Hepatocyte (in vitro differentiated cells): ENCODE data around the gene SGTA. TPM values are rescaled to one million over a fixed set of nuclear protein-coding genes. Genes with fewer than 3 reads are reported as not detected.

Experiments used
- DNase-seq: peaks from one replicate; pipeline ENCODE4 v3.0.0-alpha.2; 2016; ENCODE audit warnings: low spot score
- H2AFZ ChIP-seq: fragments of 200-600 bp; sonication (generic); 2 replicates; pipeline ENCODE4 v1.6.0; 2016; ENCODE audit warnings: antibody characterized with exemption, mild to moderate bottlenecking
- H3K27ac ChIP-seq: fragments of 200-600 bp; sonication (generic); 2 replicates; pipeline ENCODE4 v1.5.1; 2016; ENCODE audit warnings: mild to moderate bottlenecking
- H3K27me3 ChIP-seq: fragments of 200-600 bp; sonication (generic); 2 replicates; pipeline ENCODE4 v1.6.1; 2016
- H3K36me3 ChIP-seq: fragments of 200-600 bp; sonication (generic); replicated peaks from 2 replicates; pipeline ENCODE4 v1.5.1; 2016; ENCODE audit warnings: low read depth; ENCODE audit not compliant: insufficient read depth
- H3K4me1 ChIP-seq: fragments of 200-600 bp; sonication (generic); 2 replicates; pipeline ENCODE4 v1.5.1; 2016; ENCODE audit warnings: mild to moderate bottlenecking, moderate library complexity; ENCODE audit not compliant: insufficient read depth
- H3K4me2 ChIP-seq: fragments of 200-600 bp; sonication (generic); 2 replicates; pipeline ENCODE4 v1.6.0; 2016
- H3K4me3 ChIP-seq: fragments of 200-600 bp; sonication (generic); 2 replicates; pipeline ENCODE4 v1.5.1; 2016; ENCODE audit warnings: mild to moderate bottlenecking
- H3K79me2 ChIP-seq: fragments of 200-600 bp; sonication (generic); 2 replicates; pipeline ENCODE4 v1.6.0; 2017; ENCODE audit warnings: mild to moderate bottlenecking
- H3K9me2 ChIP-seq: fragments of 200-600 bp; sonication (generic); replicated peaks from 2 replicates; pipeline ENCODE4 v1.6.0; 2017; ENCODE audit warnings: mild to moderate bottlenecking; ENCODE audit not compliant: insufficient read depth
- H3K9me3 ChIP-seq: fragments of 200-600 bp; sonication (generic); 2 replicates; pipeline ENCODE4 v1.5.1; 2016; ENCODE audit warnings: low read depth, mild to moderate bottlenecking
- H4K20me1 ChIP-seq: fragments of 200-600 bp; sonication (generic); 2 replicates; pipeline ENCODE4 v1.6.0; 2016; ENCODE audit warnings: mild to moderate bottlenecking; ENCODE audit not compliant: insufficient read depth, poor library complexity, severe bottlenecking
- EZH2 ChIP-seq: fragments of 200-600 bp; sonication (generic); IDR thresholded peaks from 2 replicates; pipeline ENCODE4 v1.6.1; 2016; ENCODE audit warnings: antibody characterized with exemption, mild to moderate bottlenecking, borderline replicate concordance
- EZH2phosphoT487 ChIP-seq: fragments of 200-600 bp; sonication (generic); IDR thresholded peaks from one replicate; pipeline ENCODE4 v1.6.1; 2018; ENCODE audit warnings: antibody characterized with exemption, mild to moderate bottlenecking, low read depth, moderate library complexity; ENCODE audit not compliant: unreplicated experiment, severe bottlenecking
- WGBS: methylation state at CpG from one replicate; pipeline ENCODE4 v1.1.6; 2016; ENCODE audit warnings: low lambda C conversion rate; ENCODE audit errors: missing lambda C conversion rate; 5-methylcytosine and 5-hydroxymethylcytosine counted together
- polyA plus RNA-seq: library from polyadenylated mRNA; unstranded; fragments of >200 nt; fragmentation: Nextera tagmentation; extraction: Ambion mirVana; gene quantifications from 2 replicates; pipeline ENCODE4 v1.2.1, GENCODE V29; 2016
- total RNA-seq: library from RNA; depleted of rRNA; stranded (reverse); fragments of >200 nt; gene quantifications from 2 replicates; pipeline ENCODE4 v1.2.3, GENCODE V29; 2014
- TF ChIP-seq, protein P1 (sequence below): fragments of 200-600 bp; sonication (generic); IDR thresholded peaks from 2 replicates; pipeline ENCODE4 v1.5.1; 2016; ENCODE audit warnings: antibody characterized with exemption, mild to moderate bottlenecking; ENCODE audit not compliant: poor library complexity

SGTA gene
- total and polyA plus RNA-seq, 2 experiments from 2014 or later: 37.4 to 62.8 TPM

DNA sequence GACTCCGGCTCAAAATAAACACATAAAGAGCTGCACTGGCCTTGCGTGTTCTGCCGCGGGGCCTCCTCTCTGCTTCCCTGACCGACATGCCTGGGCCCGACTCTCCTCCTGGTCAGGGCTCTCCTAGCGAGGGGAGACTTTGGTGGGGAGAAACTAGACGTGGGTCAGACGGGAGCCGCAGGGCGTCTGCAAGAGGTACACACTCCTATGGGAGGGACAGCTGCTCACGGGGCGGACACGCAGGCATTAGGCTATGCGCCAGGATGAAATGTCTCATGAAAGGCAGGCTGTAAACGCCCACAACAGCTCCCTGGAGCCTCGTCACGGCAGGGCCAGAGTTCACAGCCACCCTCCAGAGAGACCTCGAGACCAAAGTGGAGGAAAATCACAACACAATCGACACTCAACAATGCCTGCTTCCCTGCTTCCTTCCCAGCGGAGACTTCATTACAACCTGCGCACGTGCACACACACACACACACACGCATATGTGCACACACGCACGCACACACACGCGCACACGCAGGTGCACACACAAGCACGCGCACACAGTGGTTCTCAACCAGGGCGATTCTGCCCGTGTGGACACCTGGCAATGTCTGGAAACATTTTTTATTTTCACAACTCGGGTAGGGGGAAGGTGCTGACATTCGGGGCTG, 49.0 kb downstream of the SGTA start:
- Histone ChIP-seq H4K20me1 (no peaks in the 10 kb centered on the region), H3K9me2 (no peaks in the 10 kb centered on the region), H3K79me2 (no peaks in the 10 kb centered on the region), H3K4me1 (no peaks in the 10 kb centered on the region), H3K4me2 (no peak overlapping the region), H2AFZ (no peak overlapping the region), H3K36me3 (no peaks in the 10 kb centered on the region), H3K27me3 (no peaks in the 10 kb centered on the region), H3K9me3 (no peaks in the 10 kb centered on the region), H3K4me3 (no peak overlapping the region), H3K27ac (no peak overlapping the region)
- no peak for TF ChIP-seq EZH2
- TF ChIP-seq, protein P1, sequence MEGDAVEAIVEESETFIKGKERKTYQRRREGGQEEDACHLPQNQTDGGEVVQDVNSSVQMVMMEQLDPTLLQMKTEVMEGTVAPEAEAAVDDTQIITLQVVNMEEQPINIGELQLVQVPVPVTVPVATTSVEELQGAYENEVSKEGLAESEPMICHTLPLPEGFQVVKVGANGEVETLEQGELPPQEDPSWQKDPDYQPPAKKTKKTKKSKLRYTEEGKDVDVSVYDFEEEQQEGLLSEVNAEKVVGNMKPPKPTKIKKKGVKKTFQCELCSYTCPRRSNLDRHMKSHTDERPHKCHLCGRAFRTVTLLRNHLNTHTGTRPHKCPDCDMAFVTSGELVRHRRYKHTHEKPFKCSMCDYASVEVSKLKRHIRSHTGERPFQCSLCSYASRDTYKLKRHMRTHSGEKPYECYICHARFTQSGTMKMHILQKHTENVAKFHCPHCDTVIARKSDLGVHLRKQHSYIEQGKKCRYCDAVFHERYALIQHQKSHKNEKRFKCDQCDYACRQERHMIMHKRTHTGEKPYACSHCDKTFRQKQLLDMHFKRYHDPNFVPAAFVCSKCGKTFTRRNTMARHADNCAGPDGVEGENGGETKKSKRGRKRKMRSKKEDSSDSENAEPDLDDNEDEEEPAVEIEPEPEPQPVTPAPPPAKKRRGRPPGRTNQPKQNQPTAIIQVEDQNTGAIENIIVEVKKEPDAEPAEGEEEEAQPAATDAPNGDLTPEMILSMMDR: no peak
- TF ChIP-seq EZH2phosphoT487: no peak
- DNase-seq: no peak
- WGBS: 94% methylated on average over 35 of the region's 35 CpGs

DNA sequence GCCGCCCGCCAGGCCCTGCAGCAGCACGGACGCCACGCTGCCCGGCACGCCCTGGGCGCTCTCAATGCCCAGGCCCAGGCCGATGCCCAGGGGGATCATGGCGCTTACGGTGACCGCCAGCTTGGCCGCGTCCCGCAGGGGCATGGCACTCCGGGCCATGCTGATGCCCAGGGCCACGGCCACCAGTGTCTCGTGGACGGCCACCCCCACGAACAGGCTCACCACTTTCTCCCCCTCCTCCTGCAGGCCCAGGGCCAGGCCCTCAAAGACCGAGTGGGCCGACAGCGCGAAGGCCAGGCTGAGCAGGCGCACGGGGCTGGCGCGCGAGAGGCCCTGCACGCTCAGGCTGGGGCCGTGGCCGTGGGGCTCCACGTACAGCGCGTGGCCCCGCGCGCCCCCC, 50.2 kb downstream of the SGTA start:
- Histone ChIP-seq H3K4me1 (no peaks in the 10 kb centered on the region), H4K20me1 (no peaks in the 10 kb centered on the region), H3K4me3 (no peak overlapping the region), H3K9me2 (no peaks in the 10 kb centered on the region), H3K9me3 (no peaks in the 10 kb centered on the region), H3K4me2 (no peak overlapping the region), H3K27me3 (peaks cover 2% of the 10 kb centered on the region), H3K36me3 (no peaks in the 10 kb centered on the region), H3K27ac (no peak overlapping the region), H2AFZ (no peak overlapping the region), H3K79me2 (no peaks in the 10 kb centered on the region)
- no peak for DNase-seq
- 97% methylated on average over 38 of the region's 38 CpGs for WGBS
- TF ChIP-seq, protein P1: no peak
- TF ChIP-seq EZH2phosphoT487: no peak
- TF ChIP-seq EZH2: no peak

DNA sequence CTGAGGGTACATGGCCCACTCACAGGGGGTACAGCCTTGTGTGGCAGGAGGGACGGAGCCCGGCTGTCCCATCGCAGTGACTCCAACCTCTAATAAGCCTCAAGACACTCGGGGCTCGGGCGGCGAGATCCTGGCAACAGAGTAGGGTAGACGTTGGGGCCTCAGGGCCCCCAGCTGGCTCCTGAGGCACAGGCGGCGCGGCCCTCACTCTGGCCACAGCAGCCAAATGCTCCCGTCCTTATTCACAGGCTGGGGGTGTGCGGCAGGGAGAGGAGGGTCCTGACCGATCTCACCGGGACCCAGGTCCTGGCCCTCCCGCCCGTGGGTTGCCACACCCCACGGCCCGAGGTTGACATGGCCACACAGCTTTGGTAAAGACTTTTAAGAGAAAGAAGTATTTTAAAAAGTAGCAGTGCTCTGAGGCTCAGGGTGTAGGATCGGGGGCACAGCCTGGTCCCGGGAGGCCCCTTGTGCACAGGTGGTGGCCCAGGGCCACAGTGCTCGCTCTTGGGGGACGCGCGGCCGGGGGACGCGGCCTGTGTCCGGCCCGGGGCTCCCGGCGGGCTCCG, 50.8 kb downstream of the SGTA start:
- Histone ChIP-seq H3K4me3 (no peak overlapping the region), H2AFZ (no peak overlapping the region), H3K27ac (no peak overlapping the region), H3K36me3 (no peaks in the 10 kb centered on the region), H3K27me3 (peaks cover 9% of the 10 kb centered on the region), H3K9me2 (no peaks in the 10 kb centered on the region), H3K4me1 (no peaks in the 10 kb centered on the region), H3K9me3 (no peaks in the 10 kb centered on the region), H4K20me1 (no peaks in the 10 kb centered on the region), H3K79me2 (no peaks in the 10 kb centered on the region), H3K4me2 (no peak overlapping the region)
- TF ChIP-seq EZH2phosphoT487: no peak
- TF ChIP-seq, protein P1: no peak
- no peak for TF ChIP-seq EZH2
- DNase-seq: no peak
- WGBS: 95% methylated on average over 32 of the region's 33 CpGs
